HG02763 (cell line): Measurements from ENCODE around the gene JMJD1C.
A peak's percentile ranks its signal among the peaks of the same experiment; 100 is the strongest.
"Not testable (repeated sequence)": the region's sequence is repeated elsewhere in the genome, so short reads cannot be mapped to it uniquely, and the experiment has no call there.

ENCODE experiments used
- ATAC-seq: cut with Tn5 transposase; IDR thresholded peaks from one replicate; pipeline ENCODE4 v1.9.1; 2021; ENCODE audit warnings: mild to moderate bottlenecking, moderate library complexity; ENCODE audit not compliant: unreplicated experiment

The JMJD1C gene

GRCh38 chr10:63313066-63313717 is 152.6 kb downstream of the JMJD1C start:
- ATAC-seq = no peak

- no peak for ATAC-seq
Observed at GRCh38 chr10:63308628-63309027, 157.1 kb downstream of the JMJD1C start.

- ATAC-seq = no peak
Observed at GRCh38 chr10:63304146-63304545, 161.6 kb downstream of the JMJD1C start.

GRCh38 chr10:63300801-63301200 is 165.0 kb downstream of the JMJD1C start:
- ATAC-seq = no peak

GRCh38 chr10:63297941-63298340 is 167.8 kb downstream of the JMJD1C start:
- no peak for ATAC-seq

GRCh38 chr10:63294781-63295180 is 171.0 kb downstream of the JMJD1C start:
- no peak for ATAC-seq

- not testable (repeated sequence) for ATAC-seq
Observed at GRCh38 chr10:63292847-63293246, 172.9 kb downstream of the JMJD1C start.

- ATAC-seq = no peak
Observed at GRCh38 chr10:63288170-63288569, 177.6 kb downstream of the JMJD1C start.

- peak; percentile 86 for ATAC-seq
Observed at GRCh38 chr10:63286754-63287264, 179.0 kb downstream of the JMJD1C start.

GRCh38 chr10:63286340-63286739 is 179.4 kb downstream of the JMJD1C start:
- ATAC-seq = peak; percentile 37

- ATAC-seq = not testable (repeated sequence)
Observed at GRCh38 chr10:63283901-63284300, 181.9 kb downstream of the JMJD1C start.

- no peak for ATAC-seq
Observed at GRCh38 chr10:63283093-63283492, 182.7 kb downstream of the JMJD1C start.

GRCh38 chr10:63281967-63282366 is 183.8 kb downstream of the JMJD1C start:
- no peak for ATAC-seq

- ATAC-seq = no peak
Observed at GRCh38 chr10:63280386-63280785, 185.4 kb downstream of the JMJD1C start.

GRCh38 chr10:63275094-63275493 is 190.7 kb downstream of the JMJD1C start:
- no peak for ATAC-seq

GRCh38 chr10:63273577-63273976 is 192.2 kb downstream of the JMJD1C start:
- no peak for ATAC-seq

- ATAC-seq = peak; percentile 94
Observed at GRCh38 chr10:63268798-63269503, 196.8 kb downstream of the JMJD1C start.

GRCh38 chr10:63268149-63268797 is 197.5 kb downstream of the JMJD1C start:
- no peak for ATAC-seq

- no peak for ATAC-seq
Observed at GRCh38 chr10:63267414-63268148, 198.2 kb downstream of the JMJD1C start.

- ATAC-seq = no peak
Observed at GRCh38 chr10:63266391-63267316, 199.1 kb downstream of the JMJD1C start.
